NCI-H146 treated with DMSO at 0.1 percent for 48 hours (cell line): Measurements from ENCODE around the gene TTC29.

Experiments used
- DNase-seq: peaks from one replicate; lab custom pipeline; 2025; ENCODE audit not compliant: unreplicated experiment; lab: John Stamatoyannopoulos, UW

Gene TTC29, protein sequence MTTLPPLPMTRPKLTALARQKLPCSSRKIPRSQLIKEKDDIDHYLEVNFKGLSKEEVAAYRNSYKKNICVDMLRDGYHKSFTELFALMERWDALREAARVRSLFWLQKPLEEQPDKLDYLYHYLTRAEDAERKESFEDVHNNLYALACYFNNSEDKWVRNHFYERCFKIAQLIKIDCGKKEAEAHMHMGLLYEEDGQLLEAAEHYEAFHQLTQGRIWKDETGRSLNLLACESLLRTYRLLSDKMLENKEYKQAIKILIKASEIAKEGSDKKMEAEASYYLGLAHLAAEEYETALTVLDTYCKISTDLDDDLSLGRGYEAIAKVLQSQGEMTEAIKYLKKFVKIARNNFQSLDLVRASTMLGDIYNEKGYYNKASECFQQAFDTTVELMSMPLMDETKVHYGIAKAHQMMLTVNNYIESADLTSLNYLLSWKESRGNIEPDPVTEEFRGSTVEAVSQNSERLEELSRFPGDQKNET

DNA sequence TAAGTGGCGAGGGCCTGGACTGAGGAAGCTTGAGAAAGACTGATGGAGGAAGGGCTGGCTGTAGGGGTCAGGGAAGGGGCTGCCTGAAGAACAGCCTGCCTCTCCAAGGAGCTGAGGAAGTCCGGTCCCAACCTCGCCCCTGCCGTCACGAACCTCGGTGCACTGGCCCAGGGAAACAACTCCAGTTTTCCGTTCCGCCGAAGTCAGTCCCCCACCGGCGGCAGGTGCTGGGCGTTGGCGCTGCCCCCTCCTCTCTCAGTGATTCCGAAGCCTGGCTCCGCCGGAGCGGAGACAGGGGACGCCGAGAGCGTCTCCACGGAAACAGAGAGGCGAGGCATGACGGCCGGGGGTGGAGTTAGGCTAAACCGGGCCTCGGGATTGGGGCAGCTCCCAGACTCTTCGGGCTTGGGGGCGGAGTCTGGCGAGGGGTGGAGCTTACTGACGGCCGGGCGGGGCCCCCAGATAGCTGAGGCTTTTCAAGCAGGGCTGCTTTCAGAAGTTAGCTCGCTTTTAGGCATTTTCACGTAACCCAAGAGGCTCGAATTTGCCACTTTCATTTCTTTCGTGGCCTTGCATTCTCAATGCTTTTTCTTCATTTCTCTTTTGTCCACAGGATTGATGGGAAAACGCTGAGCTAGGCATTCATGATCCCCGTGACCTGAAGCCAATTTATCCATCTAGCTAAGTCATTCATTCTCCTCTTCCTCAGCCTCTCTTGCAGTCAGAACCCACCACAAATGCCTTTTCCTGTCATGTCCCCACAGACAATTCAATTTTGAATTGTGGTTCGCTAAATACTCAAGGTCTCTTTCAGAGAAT is at the start of gene TTC29:
Gene TTC29, minus strand, starts transcription at position 309 of the 819 bp plus-strand sequence. CDS start 5,969 bp downstream, outside the sequence.
- peak; percentile 36 for DNase-seq

DNA sequence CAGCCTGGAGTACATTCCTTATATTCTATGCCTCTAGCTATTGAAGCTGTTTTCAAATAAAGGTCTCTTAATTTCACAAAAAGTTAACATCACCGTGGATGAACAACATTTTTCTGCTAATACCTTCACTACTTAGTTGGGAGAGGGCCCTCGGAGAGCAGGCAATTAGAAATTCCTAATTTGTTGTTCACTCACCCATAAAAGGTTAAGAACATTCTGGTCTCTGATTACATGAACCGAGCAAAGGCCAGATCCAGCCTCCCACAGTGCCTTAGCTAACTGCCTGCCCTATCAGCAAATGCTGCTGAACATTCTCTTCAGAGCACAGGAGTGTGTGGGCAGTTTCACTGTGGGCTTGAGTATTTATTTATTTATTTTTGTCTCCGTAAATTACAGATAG is 36.0 kb upstream of the TTC29 start:
- no peak for DNase-seq

DNA sequence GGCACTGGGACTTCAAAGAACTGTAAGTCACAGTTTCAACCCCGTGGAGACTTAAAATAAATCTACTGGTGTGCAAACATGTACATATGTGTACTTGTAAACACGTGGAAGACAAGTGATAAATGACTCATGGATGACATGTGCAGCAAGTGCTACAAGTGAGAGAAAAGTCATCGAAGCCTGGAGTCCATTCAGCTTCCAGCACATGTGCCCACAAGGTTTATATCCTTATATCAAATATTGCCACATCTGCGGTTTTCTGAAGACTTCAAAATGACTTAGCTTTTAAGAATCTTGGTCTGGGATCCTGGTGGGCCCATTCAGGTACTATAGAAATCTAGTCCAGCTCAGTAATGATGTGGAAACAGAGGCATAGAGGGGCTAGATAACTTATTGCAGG is 33.0 kb upstream of the TTC29 start:
- no peak for DNase-seq

DNA sequence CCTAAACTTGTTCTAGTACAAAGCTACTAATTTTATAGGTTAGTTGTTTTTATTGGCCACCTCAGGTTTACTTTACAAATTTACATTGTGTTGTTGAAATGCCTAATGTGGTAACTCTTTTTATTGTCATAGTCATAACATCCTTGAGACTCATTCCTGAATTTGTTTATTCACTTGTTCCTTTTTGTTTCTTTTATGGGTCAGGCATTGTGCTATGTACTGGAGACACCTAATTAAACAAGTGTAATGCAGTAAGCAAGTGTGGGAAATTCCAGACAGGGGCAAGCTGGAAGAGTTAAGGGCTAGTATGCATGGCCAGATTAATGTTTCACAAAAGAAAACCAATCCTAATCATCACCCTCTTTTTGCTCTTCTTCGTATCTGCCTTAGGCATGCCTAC is 30.5 kb upstream of the TTC29 start:
- DNase-seq, result no peak

DNA sequence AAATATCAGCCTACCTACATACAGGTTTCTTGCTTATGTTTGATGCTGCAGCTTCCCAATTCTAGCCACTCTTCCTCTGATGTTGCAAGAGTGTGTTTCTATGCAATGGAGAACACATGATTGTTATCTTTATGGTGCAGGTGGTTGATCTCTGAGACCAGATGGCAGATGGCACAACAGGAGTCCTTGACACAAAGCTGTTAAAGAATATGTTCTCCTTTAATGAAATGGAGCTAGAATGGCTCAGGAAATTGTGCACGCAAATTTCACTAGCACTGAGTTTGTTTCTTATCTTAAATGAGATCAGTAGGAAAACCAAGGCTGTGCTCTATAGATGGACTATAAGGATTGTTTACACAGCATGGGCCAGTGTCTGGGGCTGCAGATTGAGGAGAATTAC is 29.9 kb upstream of the TTC29 start:
- no peak for DNase-seq

DNA sequence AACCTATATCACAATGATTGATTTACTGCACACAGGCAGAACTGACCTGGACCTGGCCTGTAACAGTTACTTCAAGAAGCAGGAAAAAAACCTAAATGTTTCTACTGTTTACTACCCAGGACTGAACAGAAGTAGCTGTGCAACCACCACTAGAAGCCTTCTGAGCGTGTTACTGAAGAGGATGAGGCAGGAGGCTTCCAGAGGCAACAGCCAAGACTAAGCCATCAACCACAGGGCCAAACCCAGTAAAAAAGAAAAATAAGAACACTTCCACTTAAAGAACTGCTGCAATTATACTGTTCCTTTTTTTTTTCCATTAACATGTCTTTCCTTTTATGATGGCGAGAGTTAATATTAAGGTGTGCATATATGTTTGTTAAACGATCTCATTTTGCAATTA is 29.4 kb upstream of the TTC29 start:
- DNase-seq, result no peak

DNA sequence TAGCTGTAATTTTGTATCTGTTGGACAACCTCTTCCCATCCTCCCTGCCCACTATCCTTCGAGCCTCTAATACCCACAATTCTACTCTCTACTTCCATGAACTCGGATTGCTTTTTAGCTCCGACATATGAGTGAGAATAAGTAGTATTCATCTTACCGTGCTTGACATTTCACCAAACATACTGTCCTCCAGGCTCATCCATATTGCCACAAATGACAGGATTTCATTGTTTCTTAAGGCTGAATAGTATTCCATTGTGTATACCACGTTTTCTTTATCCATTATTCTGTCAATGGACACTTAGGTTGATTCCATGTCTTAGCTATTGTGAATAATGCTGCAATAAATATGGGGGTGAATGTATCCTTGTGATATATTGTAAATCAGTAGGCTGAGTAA is 26.4 kb upstream of the TTC29 start:
- no peak for DNase-seq

DNA sequence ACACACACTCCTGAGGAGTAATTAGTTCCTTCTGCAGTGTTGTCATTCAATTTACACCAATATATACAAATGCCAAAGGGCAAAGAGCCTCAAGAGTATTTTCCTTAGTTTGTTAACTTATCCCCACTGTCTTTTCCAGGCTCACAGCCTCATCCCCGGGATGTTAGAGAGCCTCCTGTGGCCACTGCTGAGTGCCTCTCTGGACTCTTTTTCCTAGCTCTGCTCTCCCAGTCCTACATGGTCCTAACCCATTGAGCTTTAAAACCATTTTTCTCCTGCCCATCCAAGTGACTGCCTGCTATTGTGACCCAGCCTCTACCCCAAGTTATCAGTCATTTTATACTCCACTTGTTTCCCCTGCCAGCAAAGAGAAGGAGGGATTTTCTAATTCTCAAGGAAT is 23.5 kb upstream of the TTC29 start:
- DNase-seq, result no peak

DNA sequence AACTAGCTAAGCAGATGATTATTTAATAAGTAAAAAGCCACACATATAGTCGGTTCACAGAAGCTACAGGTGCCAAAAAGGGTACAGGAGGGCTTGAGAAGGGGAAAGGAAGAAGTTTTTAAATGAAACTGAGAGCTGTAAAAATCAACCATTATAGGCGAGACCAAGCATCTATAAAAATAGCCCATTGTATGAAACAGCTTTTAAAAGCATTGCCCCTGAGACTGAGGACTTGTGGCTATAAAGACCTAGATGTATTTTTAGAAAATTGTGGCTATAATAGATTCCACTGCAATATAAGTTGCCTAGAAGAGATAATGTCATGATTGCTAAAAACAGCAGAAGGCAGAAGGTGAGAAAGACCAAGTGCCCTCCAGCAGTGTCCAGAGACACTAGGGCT is 15.0 kb upstream of the TTC29 start:
- DNase-seq, result no peak

DNA sequence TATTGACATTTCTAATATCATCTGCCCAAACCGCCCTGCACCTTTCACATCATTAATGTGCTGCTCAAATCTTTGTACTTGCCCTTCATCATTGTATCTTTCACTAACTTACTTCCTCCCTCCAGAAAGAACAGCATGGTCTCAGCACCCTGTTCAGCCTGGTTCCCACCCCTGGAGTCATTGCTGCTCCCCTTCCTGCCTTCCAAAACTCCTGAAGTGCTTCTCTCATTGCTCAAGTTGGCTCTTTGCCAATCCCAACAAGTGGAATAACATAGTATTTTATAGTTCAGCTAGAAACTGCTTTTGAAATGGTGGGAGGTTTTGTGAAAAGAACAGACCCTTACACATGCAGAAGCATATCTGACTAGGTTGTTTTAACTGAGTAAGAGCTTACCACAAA is 14.0 kb upstream of the TTC29 start:
- no peak for DNase-seq

DNA sequence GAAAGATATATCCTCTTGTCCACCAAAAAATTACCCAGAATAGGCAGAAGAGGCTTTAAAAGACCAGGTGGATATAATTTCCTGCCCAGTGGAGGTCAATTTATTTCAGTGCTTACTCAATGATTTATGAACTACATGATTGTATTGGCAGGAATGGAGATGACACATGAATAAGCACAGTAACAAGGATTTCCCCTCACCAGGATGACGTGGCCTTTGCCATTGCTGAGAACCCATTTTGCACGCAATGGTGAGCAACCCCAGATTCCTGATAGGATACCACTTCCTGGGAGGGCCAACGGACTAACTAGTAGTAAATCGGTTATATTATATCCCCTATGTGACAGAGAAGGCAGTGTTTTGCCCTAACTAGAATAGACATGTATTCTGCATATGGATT is 11.6 kb upstream of the TTC29 start:
- DNase-seq, result no peak

DNA sequence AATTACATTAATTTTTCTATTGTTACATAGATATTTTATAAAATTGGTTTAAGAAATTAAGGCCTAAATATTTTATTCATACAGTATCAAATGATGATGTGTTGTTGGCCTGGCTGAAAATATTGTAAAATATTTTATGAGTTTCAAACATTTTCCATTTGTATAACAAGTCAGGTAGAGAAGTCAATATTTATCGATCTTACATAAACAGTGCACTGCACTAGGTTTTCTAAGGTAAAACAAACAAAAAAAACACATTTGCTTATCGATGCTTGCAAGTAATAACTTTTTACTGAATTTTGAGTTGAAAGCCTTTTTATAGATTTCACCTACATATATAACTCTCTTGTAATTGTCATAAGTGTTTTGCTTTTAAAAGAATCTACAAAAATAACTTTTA is 7.2 kb upstream of the TTC29 start:
- DNase-seq, result no peak

DNA sequence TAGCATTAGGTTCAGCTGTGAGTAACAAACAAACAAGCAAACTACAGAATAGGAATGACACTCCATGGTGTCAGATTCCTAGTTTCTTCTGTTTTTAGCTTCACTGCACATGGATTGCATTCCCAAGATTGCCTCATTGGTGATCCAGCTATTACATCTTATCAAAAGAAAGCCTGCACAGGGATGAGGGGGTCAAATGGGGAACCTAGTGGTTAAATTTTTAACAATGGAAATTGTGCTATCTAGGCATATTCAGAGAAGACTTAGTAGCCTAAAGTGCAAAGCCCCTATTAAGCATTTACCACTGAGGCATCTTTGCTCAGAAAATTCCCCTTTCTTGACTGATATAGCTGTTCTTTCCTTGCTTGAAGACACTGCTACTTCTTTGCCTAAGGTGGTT is 3.9 kb upstream of the TTC29 start:
- DNase-seq, result no peak

DNA sequence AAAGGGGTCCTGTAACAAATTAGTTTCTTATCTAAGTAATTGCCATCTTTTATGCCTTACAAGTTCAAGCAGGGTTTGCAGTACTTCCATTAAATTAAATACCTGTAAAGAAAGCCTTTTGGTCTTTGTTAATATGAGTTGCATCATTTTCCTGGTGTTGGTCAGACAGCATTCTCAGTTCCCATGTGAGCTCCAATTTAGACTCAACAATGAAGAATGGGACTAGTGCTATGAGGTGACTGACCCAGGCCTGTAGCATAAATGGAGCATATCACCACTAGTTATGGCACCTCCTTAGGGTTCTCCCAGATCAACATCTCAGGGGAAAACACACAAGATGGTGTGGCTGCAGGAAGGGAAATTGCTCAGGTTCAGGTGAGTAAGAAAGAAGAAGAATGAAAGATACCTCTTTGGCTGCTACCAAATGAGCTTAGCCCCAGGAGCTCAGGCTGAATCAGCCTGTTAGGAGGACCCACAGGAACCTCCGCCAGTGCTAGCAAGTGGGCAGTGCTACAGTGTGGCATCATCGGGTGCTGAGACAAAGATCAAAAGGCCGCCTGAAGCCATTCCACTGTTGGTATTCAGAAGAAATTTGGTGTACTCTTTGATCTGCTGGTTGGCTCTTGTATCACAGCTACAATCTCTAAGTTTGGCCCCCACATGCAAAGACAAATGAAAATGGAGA is 1.8 kb downstream of the TTC29 start:
- no peak for DNase-seq

DNA sequence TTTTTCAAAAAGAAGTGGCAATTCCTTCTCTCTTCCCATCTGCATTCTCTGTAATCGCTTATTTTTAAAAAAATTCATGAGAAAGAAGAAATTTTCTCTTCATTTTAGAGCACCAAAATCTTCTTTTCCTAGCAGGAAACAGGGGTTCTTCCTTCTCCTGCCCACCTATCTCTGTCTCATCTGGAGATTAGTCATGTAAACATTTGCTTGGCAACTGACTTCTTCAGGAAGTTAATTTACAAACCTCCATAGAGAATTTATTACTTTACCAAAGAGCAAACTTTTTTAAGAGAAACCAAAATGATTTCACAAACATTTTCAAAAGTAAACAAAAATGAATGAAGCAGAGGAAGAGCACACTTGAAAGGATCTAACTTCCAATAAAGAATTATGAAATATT is 13.5 kb downstream of the TTC29 start:
- no peak for DNase-seq

DNA sequence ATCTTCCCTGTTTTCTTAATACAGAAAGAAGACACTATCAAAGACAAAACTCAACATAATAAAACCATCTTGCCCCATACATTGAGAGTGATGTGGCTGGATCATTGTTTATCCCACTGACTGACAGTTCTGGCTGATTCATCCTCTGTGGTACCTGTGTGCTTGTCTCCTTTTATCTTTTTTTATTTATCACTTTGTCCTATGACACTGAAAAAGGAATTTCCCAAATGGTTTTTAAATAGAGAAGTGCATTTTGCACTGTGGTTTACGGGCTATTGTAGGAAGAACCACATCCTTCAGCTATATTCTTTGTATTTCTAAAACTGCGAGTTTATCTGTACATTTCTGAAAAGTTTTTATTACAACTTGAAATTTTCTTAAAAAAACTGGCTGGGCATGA is 15.0 kb downstream of the TTC29 start:
- DNase-seq, result no peak

DNA sequence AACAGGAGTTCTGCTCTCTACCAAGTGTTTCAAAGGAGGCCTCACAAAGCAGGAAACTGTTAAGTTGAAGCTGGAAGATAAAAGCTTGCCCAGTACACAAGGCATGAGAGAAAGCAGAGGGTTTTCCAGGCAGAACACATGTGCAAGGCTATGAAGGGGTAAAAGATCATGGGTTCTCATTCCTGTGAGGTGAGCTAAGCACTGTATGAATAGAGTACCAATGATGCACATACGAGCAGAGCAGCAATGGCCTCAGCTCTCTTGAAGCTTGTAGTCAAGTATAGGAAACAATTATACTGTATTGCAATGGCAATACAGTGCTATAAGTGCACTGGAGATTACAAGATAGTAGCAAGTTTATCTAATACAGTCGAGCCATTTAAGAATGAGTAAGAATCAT is 18.0 kb downstream of the TTC29 start:
- DNase-seq, result no peak

DNA sequence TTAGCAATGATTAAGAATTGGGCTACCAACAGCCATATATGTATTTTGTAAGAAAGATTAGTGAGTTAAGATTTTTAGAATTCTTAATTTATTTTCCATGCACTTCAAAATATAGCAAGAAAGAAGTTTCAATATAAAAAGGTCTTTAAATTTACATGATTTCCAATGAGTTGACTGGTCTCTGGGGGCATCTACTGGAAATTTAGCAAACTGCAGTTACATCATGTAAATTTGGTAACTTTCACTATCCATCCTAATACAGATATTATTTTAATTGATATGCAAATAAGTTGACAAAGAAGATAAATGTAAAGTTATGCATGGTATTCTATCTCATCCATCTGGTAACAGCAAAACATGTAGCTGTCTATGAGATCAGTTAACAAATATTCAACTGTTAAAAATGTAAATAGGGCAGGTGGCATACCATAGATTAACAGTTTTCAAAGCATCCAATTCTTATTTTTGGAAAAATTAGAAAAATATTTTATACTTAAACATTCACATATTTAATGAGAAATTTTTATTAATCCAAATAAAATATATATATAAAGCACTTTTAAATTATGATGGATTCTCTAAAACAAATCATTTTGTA is 29.1 kb downstream of the TTC29 start:
- no peak for DNase-seq

DNA sequence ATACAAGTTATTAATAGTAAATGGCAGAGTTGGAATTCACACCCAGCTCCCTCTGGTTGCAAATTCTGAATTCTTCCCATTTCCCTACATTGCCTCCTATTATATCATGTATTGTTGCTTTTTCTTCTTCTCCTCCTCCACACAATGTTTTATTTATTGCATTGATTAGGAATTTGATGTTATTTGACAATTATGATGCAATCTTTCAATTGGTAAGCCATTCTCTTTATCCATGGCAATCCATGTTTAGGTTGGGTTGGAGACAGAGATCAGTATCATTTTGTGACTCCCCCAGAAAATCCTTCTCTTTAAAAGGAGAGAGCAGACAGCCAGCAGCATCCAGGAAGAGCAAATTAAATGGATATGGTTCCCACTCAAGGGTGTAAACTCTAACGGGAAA is 30.5 kb downstream of the TTC29 start:
- DNase-seq, result no peak

DNA sequence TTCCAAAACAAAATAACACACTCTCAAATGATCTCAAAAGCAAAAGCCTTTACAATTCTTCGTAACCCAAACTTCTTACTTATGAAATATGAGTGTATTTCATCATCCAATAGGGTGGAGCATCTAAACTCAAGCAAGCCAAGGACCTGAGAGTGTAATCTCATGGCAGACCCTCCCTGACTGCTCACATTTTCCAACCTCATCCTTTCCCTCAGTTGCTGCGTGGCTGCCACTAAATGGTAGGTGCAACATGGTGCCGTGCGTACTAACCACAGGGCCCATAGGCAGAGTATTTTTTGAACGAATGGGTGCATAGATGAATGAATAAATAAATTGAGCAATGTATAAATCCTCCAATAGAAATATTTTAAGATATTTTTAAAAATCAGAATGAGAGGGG is 45.4 kb downstream of the TTC29 start:
- no peak for DNase-seq

DNA sequence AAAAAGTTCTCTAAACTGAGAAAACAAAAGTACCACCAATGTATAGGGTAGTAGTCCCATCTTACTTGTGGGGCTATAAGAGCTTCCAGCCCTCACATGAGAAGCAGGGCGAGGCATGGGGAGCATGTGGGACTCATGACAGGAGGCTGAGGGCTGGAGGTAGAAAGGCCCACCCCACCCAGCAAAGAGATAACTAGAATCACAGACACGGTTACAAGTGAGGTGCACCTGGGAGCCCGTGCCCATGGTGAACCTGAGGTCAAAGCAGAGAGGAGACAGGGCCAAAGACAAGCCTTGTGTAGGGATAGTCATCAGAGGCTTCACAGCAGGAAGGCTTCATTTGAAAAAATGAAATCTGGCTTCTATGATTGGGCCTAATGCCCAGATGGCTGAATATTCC is 55.4 kb downstream of the TTC29 start:
- no peak for DNase-seq
